ENCODE measurements around the gene GTPBP2. TPM values are rescaled to one million over a fixed set of nuclear protein-coding genes. Genes with fewer than 3 reads are reported as not detected.

The GTPBP2 gene
- total and polyA plus RNA-seq, 10 of the 15 experiments (the other 5 are each of a cell fraction or from before 2014, with no cell fraction given): 5.9 to 63.4 (median 39.8) TPM

DNA sequence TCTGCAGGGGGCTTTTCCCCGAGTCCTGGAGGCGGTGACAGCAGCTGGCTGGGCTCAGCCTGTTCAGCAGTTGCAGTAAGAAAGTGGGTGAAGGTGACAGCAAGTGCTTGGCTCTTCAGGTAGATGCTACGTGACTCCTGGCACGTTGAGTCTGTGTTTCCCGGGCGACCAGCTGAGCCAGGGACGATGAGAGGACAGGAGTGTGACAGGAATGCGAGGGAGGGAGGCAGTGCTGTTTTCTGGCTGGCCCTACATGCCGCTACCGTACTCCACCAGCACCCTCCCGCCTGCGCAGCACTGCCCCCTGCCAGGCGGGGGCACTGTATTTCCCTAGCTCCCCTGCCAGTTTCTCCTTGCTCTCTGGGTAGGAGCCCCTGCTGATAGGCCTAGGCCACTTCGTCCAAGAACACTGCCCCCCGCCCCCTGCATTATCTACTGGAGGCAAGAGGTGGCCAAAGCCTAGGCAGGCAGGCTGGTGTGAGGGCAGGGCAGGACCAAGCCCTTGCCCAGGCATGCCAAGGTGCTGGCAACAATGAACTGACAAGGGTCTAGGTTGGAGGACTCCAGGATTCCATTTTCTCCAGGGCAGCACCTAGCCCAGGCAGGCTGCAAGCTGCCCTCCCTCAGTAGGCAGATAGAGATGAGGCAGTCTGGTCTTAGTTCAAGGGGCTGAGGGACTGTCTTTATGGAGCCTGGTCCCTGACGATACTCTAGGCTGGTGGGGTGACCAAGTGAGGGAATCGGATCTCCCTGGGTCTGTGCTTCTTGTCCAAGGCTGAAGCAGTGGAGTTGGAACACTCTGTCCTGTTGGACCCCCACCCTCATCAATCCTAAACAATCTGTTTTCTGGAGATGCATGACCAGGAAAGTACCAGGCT, 39.3 kb upstream of the GTPBP2 start (continued):
- TF ChIP-seq BCL3 (IDR thresholded peaks at IDR 0.05; ENCODE audit: borderline replicate concordance, insufficient read depth, low read depth, low read length, poor library complexity, severe bottlenecking) (peak; percentile 8), CTCF (IDR thresholded peaks at IDR 0.05 in 2 of 3, conservative IDR thresholded peaks at IDR 0.05 in 1 of 3; ENCODE audit: control insufficient read depth in 2 of 3, extremely low read depth in 1 of 3, insufficient read depth in 1 of 3, low read depth in 3 of 3, low read length in 3 of 3) (peak; percentile 54 to 70 (median 59)), MEF2B (IDR thresholded peaks at IDR 0.05; ENCODE audit: partially characterized antibody, poor library complexity, severe bottlenecking) (no peak), POLR2AphosphoS5 (IDR thresholded peaks at IDR 0.05; ENCODE audit: low read length) (no peak; the same call in 1 of the 2 replicates), FOS (IDR thresholded peaks at IDR 0.05; ENCODE audit: borderline replicate concordance, extremely low read depth, insufficient read length) (no peak), POU2F2 (IDR thresholded peaks at IDR 0.05; ENCODE audit: borderline replicate concordance, low read depth, low read length) (0 out of 3 replicates have a peak, but pooled peaks have one; percentile 13), ZBTB33 (IDR thresholded peaks at IDR 0.05) (peak; percentile 99), RELB (IDR thresholded peaks at IDR 0.05; ENCODE audit: low read depth) (peak; percentile 28; the same call in 1 of the 2 replicates), CREB1 (IDR thresholded peaks at IDR 0.05; ENCODE audit: low read depth) (no peak), ATF2 (IDR thresholded peaks at IDR 0.05; ENCODE audit: low read length) (no peak)

All from GM12878 (cell line).